ENCODE data around the gene ALDH1L1.

DNA sequence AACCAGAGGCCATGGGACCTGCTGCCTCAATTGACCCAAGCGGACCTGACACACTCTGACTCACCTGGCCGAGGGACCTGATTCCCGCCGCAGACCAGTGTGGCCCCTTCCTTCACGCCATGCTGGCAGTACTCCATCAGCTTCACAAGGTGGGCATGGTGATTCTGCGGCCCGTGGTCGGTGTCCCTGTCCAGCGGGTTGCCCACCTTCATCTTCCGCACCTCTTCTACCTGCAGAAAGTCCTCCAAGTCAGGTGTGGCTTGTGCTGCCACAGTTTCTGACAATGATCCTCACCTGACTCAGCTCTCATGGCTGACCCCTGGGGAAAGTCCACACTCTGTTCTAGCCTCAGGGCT is 70.5 kb downstream of the ALDH1L1 start:
- TF ChIP-seq, protein P1, sequence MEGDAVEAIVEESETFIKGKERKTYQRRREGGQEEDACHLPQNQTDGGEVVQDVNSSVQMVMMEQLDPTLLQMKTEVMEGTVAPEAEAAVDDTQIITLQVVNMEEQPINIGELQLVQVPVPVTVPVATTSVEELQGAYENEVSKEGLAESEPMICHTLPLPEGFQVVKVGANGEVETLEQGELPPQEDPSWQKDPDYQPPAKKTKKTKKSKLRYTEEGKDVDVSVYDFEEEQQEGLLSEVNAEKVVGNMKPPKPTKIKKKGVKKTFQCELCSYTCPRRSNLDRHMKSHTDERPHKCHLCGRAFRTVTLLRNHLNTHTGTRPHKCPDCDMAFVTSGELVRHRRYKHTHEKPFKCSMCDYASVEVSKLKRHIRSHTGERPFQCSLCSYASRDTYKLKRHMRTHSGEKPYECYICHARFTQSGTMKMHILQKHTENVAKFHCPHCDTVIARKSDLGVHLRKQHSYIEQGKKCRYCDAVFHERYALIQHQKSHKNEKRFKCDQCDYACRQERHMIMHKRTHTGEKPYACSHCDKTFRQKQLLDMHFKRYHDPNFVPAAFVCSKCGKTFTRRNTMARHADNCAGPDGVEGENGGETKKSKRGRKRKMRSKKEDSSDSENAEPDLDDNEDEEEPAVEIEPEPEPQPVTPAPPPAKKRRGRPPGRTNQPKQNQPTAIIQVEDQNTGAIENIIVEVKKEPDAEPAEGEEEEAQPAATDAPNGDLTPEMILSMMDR (conservative IDR thresholded peaks at IDR 0.05 in 1 of 2, IDR thresholded peaks at IDR 0.05 in 1 of 2; ENCODE audit: extremely low read depth in 1 of 2, insufficient read depth in 1 of 2, low read depth in 1 of 2, low read length in 2 of 2), result no peak
- no peak for TF ChIP-seq EZH2 (IDR thresholded peaks at IDR 0.05; ENCODE audit: borderline replicate concordance, low read length)
